HS-27A (cell line): ENCODE results near the gene SLC9A8.

Source experiments
- DNase-seq: peaks from one replicate; pipeline ENCODE4 v3.0.0-alpha.2; 2012; ENCODE audit warnings: low read depth, missing footprints

Gene SLC9A8

GRCh38 chr20:49813305-49813974 is 812 bp downstream of the SLC9A8 start:
- DNase-seq = no peak

GRCh38 chr20:49814057-49814694 is 1.5 kb downstream of the SLC9A8 start:
- no peak for DNase-seq

GRCh38 chr20:49818816-49819215 is 6.2 kb downstream of the SLC9A8 start:
- no peak for DNase-seq

- DNase-seq = no peak
These were observed 7.1 kb downstream of the SLC9A8 start for GRCh38 chr20:49819702-49820101.

GRCh38 chr20:49821381-49821780 is 8.8 kb downstream of the SLC9A8 start:
- DNase-seq = no peak

- peak; percentile 38 for DNase-seq
These were observed 9.3 kb downstream of the SLC9A8 start for GRCh38 chr20:49821870-49822331.

- no peak for DNase-seq
These were observed 10.7 kb downstream of the SLC9A8 start for GRCh38 chr20:49823152-49823847.

GRCh38 chr20:49824206-49824605 is 11.6 kb downstream of the SLC9A8 start:
- no peak for DNase-seq

GRCh38 chr20:49825521-49826033 is 12.9 kb downstream of the SLC9A8 start:
- DNase-seq = no peak

- no peak for DNase-seq
These were observed 18.6 kb downstream of the SLC9A8 start for GRCh38 chr20:49831022-49831769.

GRCh38 chr20:49831770-49832631 is 19.4 kb downstream of the SLC9A8 start:
- DNase-seq = no peak

- DNase-seq = no peak
These were observed 20.2 kb downstream of the SLC9A8 start for GRCh38 chr20:49832632-49833327.

- no peak for DNase-seq
These were observed 20.9 kb downstream of the SLC9A8 start for GRCh38 chr20:49833483-49833882.

- DNase-seq = no peak
These were observed 22.4 kb downstream of the SLC9A8 start for GRCh38 chr20:49835031-49835430.

- DNase-seq = no peak
These were observed 25.9 kb downstream of the SLC9A8 start for GRCh38 chr20:49838546-49838945.

GRCh38 chr20:49843139-49843538 is 30.5 kb downstream of the SLC9A8 start:
- DNase-seq = no peak

GRCh38 chr20:49843770-49844380 is 31.2 kb downstream of the SLC9A8 start:
- DNase-seq = no peak

- no peak for DNase-seq
These were observed 32.4 kb downstream of the SLC9A8 start for GRCh38 chr20:49845060-49845459.

GRCh38 chr20:49846206-49846807 is 33.7 kb downstream of the SLC9A8 start:
- DNase-seq = peak; percentile 24
